Neural cell (in vitro differentiated cells): ENCODE results near the gene WDR81. TPM values are rescaled to one million over a fixed set of nuclear protein-coding genes. Genes with fewer than 3 reads are reported as not detected.

Experiments used
- H2AFZ ChIP-seq: fragments of 200-600, 300-800 bp; sonication (generic), shearing (Covaris generic); 2 replicates; pipeline ENCODE4 v1.6.0; 2014; ENCODE audit warnings: low read depth, mild to moderate bottlenecking, antibody characterized with exemption, low read length, moderate library complexity
- H3F3A ChIP-seq: fragments of 200-600 bp; shearing (Covaris generic); 2 replicates; pipeline ENCODE4 v1.6.1; 2016; ENCODE audit warnings: mild to moderate bottlenecking, moderate library complexity, mixed read lengths, antibody characterized with exemption, low read length; ENCODE audit not compliant: insufficient read depth, poor library complexity, severe bottlenecking
- H3K27ac ChIP-seq: fragments of 200-600, 300-800 bp; sonication (generic), shearing (Covaris generic); 2 replicates; pipeline ENCODE4 v1.5.1; 2014; ENCODE audit warnings: mild to moderate bottlenecking, low read length, moderate library complexity
- H3K27me3 ChIP-seq: fragments of 300-800, 200-600 bp; sonication (generic), shearing (Covaris generic); 2 replicates; pipeline ENCODE4 v1.6.0; 2014; ENCODE audit warnings: mild to moderate bottlenecking, low read depth, low read length, moderate library complexity; ENCODE audit not compliant: insufficient read depth
- H3K36me3 ChIP-seq: fragments of 300-800, 200-600 bp; sonication (generic), shearing (Covaris generic); 2 replicates; pipeline ENCODE4 v1.5.1; 2014; ENCODE audit warnings: mild to moderate bottlenecking, antibody characterized with exemption, low read length, moderate library complexity; ENCODE audit not compliant: insufficient read depth
- H3K4me2 ChIP-seq: fragments of 300-800, 200-600 bp; sonication (generic), shearing (Covaris generic); 2 replicates; pipeline ENCODE4 v1.6.0; 2014; ENCODE audit warnings: mild to moderate bottlenecking, low read length
- H3K4me3 ChIP-seq: fragments of 300-800, 200-600 bp; sonication (generic), shearing (Covaris generic); 2 replicates; pipeline ENCODE4 v1.5.1; 2014; ENCODE audit warnings: mild to moderate bottlenecking, low read length, moderate library complexity
- H3K79me2 ChIP-seq: fragments of 200-600 bp; shearing (Covaris generic); replicated peaks from 2 replicates; pipeline ENCODE4 v1.6.0; 2014; ENCODE audit warnings: mild to moderate bottlenecking, low read length, moderate library complexity; ENCODE audit not compliant: insufficient read depth
- H3K9ac ChIP-seq: fragments of 300-800, 200-600 bp; sonication (generic), shearing (Covaris generic); 2 replicates; pipeline ENCODE4 v1.6.1; 2016; ENCODE audit warnings: mild to moderate bottlenecking, low read length, mixed read lengths
- H3K9me2 ChIP-seq: fragments of 200-600 bp; shearing (Covaris generic); 2 replicates; pipeline ENCODE4 v1.6.1; 2016; ENCODE audit warnings: mild to moderate bottlenecking, low read length, mixed read lengths; ENCODE audit not compliant: insufficient read depth
- H3K9me3 ChIP-seq: fragments of 200-600, 300-800 bp; sonication (generic), shearing (Covaris generic); 2 replicates; pipeline ENCODE4 v1.6.1; 2016; ENCODE audit warnings: mild to moderate bottlenecking, mixed run types, low read length, moderate library complexity, mixed read lengths
- H4K20me1 ChIP-seq: fragments of 200-600 bp; shearing (Covaris generic); 2 replicates; pipeline ENCODE4 v1.6.1; 2016; ENCODE audit warnings: mild to moderate bottlenecking, mixed run types; ENCODE audit not compliant: insufficient read depth
- EP300 ChIP-seq: fragments of 450-650 bp; conservative IDR thresholded peaks from 2 replicates; pipeline ENCODE4 v1.6.1; 2014; ENCODE audit warnings: antibody characterized with exemption, mild to moderate bottlenecking, moderate library complexity; ENCODE audit not compliant: poor library complexity, severe bottlenecking
- EZH2 ChIP-seq: fragments of 200-600, 300-800 bp; shearing (Covaris generic), sonication (generic); IDR thresholded peaks from 2 replicates; pipeline ENCODE4 v1.6.1; 2014; ENCODE audit warnings: antibody characterized with exemption, low read length, borderline replicate concordance, mild to moderate bottlenecking; ENCODE audit not compliant: insufficient read depth, poor library complexity, severe bottlenecking
- MXI1 ChIP-seq: fragments of 450-650 bp; conservative IDR thresholded peaks from 2 replicates; pipeline ENCODE4 v1.6.1; 2014; ENCODE audit warnings: antibody characterized with exemption, mild to moderate bottlenecking; ENCODE audit not compliant: poor library complexity, severe bottlenecking
- POLR2AphosphoS5 ChIP-seq: IDR thresholded peaks from 2 replicates; pipeline ENCODE4 v1.6.1; 2012
- RAD21 ChIP-seq: fragments of 450-650 bp; conservative IDR thresholded peaks from 2 replicates; pipeline ENCODE4 v1.6.1; 2014; ENCODE audit warnings: antibody characterized with exemption, mild to moderate bottlenecking, moderate library complexity
- REST ChIP-seq: IDR thresholded peaks from 2 replicates; pipeline ENCODE4 v1.6.1; 2012; ENCODE audit warnings: borderline replicate concordance
- SMC3 ChIP-seq: fragments of 450-650 bp; conservative IDR thresholded peaks from 2 replicates; pipeline ENCODE4 v1.6.1; 2014; ENCODE audit warnings: antibody characterized with exemption, mild to moderate bottlenecking, moderate library complexity; ENCODE audit not compliant: poor library complexity
- polyA plus RNA-seq: library from polyadenylated mRNA; depleted of rRNA; stranded (reverse); fragments of >200 nt; gene quantifications from 2 replicates; pipeline ENCODE4 v1.2.3, GENCODE V29; 2014
- TF ChIP-seq, protein P1 (sequence below): fragments of 450-650 bp; IDR thresholded peaks from 2 replicates; pipeline ENCODE4 v1.5.1; 2014; ENCODE audit warnings: antibody characterized with exemption, mild to moderate bottlenecking, moderate library complexity; ENCODE audit not compliant: poor library complexity, severe bottlenecking

The WDR81 gene
- polyA plus RNA-seq, 1 donor from 2014 or later, result 5.4 TPM

GRCh38 chr17:1773696-1774181, 49.2 kb downstream of the WDR81 start:
- Histone ChIP-seq H3K27me3 (no peaks in the 10 kb centered on the region), H3K9me2 (no peaks in the 10 kb centered on the region), H3K9me3 (no peaks in the 10 kb centered on the region), H3F3A (no peaks in the 10 kb centered on the region), H3K36me3 (no peaks in the 10 kb centered on the region), H3K9ac (no peak overlapping the region), H4K20me1 (no peaks in the 10 kb centered on the region), H3K4me3 (no peak overlapping the region), H3K27ac (no peak overlapping the region), H3K79me2 (no peaks in the 10 kb centered on the region), H2AFZ (no peak overlapping the region), H3K4me2 (no peak overlapping the region)
- TF ChIP-seq REST (no peak), SMC3 (no peak), RAD21 (no peak), POLR2AphosphoS5 (no peak), EP300 (no peak), EZH2 (no peak)

DNA sequence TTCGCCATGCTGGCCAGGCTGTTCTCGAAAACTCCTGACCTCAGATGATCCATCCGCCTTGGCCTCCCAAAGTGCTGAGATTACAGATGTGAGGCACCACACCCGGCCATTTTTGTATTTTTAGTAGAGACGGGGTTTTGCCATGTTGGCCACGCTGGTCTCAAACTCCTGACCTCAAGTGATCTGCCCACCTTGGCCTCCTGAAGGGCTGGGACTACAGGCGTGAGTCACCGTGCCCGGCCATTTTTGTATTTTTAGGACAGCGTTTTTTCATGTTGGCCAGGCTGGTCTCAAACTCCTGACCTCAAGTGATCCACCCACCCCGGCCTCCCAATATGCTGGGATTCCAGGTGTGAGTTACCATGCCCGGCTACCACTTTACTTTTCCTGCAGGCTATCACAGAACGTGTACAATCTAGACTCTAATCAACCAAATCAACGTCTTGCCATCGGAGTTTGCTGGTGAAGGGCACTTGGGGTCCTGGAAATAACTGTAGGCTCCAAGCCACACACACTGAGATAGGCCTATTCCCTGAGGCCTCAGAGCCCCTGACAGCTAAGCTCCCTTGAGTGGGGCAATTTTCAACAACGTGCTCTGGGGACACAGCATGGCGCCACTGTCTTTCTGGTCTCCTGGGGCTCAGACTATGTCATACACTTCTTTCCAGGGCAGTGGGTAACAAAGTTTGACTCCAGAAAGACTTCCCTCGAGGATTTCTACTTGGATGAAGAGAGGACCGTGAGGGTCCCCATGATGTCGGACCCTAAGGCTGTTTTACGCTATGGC, 50.1 kb downstream of the WDR81 start:
- Histone ChIP-seq H3F3A (no peaks in the 10 kb centered on the region), H3K9ac (no peak overlapping the region), H3K9me3 (no peaks in the 10 kb centered on the region), H3K27me3 (no peaks in the 10 kb centered on the region), H2AFZ (no peak overlapping the region), H3K27ac (no peak overlapping the region), H3K4me3 (no peak overlapping the region), H3K36me3 (no peaks in the 10 kb centered on the region), H3K4me2 (no peak overlapping the region), H3K79me2 (no peaks in the 10 kb centered on the region), H3K9me2 (no peaks in the 10 kb centered on the region), H4K20me1 (no peaks in the 10 kb centered on the region)
- TF ChIP-seq, protein P1, sequence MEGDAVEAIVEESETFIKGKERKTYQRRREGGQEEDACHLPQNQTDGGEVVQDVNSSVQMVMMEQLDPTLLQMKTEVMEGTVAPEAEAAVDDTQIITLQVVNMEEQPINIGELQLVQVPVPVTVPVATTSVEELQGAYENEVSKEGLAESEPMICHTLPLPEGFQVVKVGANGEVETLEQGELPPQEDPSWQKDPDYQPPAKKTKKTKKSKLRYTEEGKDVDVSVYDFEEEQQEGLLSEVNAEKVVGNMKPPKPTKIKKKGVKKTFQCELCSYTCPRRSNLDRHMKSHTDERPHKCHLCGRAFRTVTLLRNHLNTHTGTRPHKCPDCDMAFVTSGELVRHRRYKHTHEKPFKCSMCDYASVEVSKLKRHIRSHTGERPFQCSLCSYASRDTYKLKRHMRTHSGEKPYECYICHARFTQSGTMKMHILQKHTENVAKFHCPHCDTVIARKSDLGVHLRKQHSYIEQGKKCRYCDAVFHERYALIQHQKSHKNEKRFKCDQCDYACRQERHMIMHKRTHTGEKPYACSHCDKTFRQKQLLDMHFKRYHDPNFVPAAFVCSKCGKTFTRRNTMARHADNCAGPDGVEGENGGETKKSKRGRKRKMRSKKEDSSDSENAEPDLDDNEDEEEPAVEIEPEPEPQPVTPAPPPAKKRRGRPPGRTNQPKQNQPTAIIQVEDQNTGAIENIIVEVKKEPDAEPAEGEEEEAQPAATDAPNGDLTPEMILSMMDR, result no peak

DNA sequence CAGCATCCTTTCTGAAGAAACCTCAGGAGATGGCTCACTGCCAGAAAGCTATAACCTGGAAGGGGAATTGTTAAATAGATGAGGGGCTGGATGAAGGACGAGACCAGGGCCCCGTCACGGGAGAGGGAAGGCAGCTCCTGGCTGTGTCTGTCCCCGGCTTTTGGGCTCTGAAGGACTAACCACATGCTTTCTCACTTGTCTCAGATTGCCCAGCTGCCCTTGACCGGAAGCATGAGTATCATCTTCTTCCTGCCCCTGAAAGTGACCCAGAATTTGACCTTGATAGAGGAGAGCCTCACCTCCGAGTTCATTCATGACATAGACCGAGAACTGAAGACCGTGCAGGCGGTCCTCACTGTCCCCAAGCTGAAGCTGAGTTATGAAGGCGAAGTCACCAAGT, 51.8 kb downstream of the WDR81 start:
- H3K9me3 ChIP-seq, result no peaks in the 10 kb centered on the region
- H3K4me3 ChIP-seq, result no peak overlapping the region
- no peaks in the 10 kb centered on the region for H3K79me2 ChIP-seq
- no peaks in the 10 kb centered on the region for H3K27me3 ChIP-seq
- TF ChIP-seq EP300 (no peak), SMC3 (no peak), REST (no peak), EZH2 (no peak), MXI1 (no peak)
- TF ChIP-seq, protein P1, result no peak
- no peak overlapping the region for H2AFZ ChIP-seq
- H3K9ac ChIP-seq, result no peak overlapping the region
- H3F3A ChIP-seq, result no peaks in the 10 kb centered on the region
- H3K4me2 ChIP-seq, result no peak overlapping the region
- no peaks in the 10 kb centered on the region for H3K36me3 ChIP-seq
- no peaks in the 10 kb centered on the region for H4K20me1 ChIP-seq
- H3K27ac ChIP-seq, result no peak overlapping the region
- no peaks in the 10 kb centered on the region for H3K9me2 ChIP-seq
